ENCODE measurements around the gene EIF2D.

EIF2D gene

GRCh38 chr1:206557636-206558473 is 54.4 kb downstream of the EIF2D start:
- Histone ChIP-seq H3K4me3 (ENCODE audit: low read depth, low read length) (peak overlapping the region; percentile 65), H3K4me1 (peaks cover 7% of the 10 kb centered on the region), H3K79me2 (no peaks in the 10 kb centered on the region), H3K27ac (no peak overlapping the region), H3K9me3 (ENCODE audit: control insufficient read depth, low read length) (no peaks in the 10 kb centered on the region), H3K9ac (no peak overlapping the region), H3K27me3 (ENCODE audit: control insufficient read depth, insufficient read depth, low read length) (no peaks in the 10 kb centered on the region), H3K4me2 (ENCODE audit: low read length) (peak overlapping the region; percentile 68), H3K36me3 (ENCODE audit: control insufficient read depth, insufficient read depth, low read length) (no peaks in the 10 kb centered on the region), H2AFZ (peak overlapping the region; percentile 73)
- no peak for TF ChIP-seq CTCF (IDR thresholded peaks at IDR 0.05)

GRCh38 chr1:206556750-206557635 is 55.3 kb downstream of the EIF2D start:
- no peaks in the 10 kb centered on the region for H3K9me3 ChIP-seq (ENCODE audit: control insufficient read depth, low read length)
- H3K27ac ChIP-seq, result no peak overlapping the region
- H3K36me3 ChIP-seq (ENCODE audit: control insufficient read depth, insufficient read depth, low read length), result no peaks in the 10 kb centered on the region
- H3K27me3 ChIP-seq (ENCODE audit: control insufficient read depth, insufficient read depth, low read length), result no peaks in the 10 kb centered on the region
- H3K4me3 ChIP-seq (ENCODE audit: low read depth, low read length), result peak overlapping the region; percentile 65
- no peak overlapping the region for H3K9ac ChIP-seq
- H2AFZ ChIP-seq, result peak overlapping the region; percentile 73
- peaks cover 7% of the 10 kb centered on the region for H3K4me1 ChIP-seq
- no peaks in the 10 kb centered on the region for H3K79me2 ChIP-seq
- peak overlapping the region; percentile 68 for H3K4me2 ChIP-seq (ENCODE audit: low read length)
- TF ChIP-seq CTCF (IDR thresholded peaks at IDR 0.05), result no peak

GRCh38 chr1:206556047-206556749 is 56.1 kb downstream of the EIF2D start:
- no peak overlapping the region for H2AFZ ChIP-seq
- peak overlapping the region; percentile 68 for H3K4me2 ChIP-seq (ENCODE audit: low read length)
- no peaks in the 10 kb centered on the region for H3K9me3 ChIP-seq (ENCODE audit: control insufficient read depth, low read length)
- H3K27ac ChIP-seq, result no peak overlapping the region
- no peak overlapping the region for H3K9ac ChIP-seq
- H3K36me3 ChIP-seq (ENCODE audit: control insufficient read depth, insufficient read depth, low read length), result no peaks in the 10 kb centered on the region
- no peaks in the 10 kb centered on the region for H3K79me2 ChIP-seq
- peaks cover 7% of the 10 kb centered on the region for H3K4me1 ChIP-seq
- peak overlapping the region; percentile 65 for H3K4me3 ChIP-seq (ENCODE audit: low read depth, low read length)
- H3K27me3 ChIP-seq (ENCODE audit: control insufficient read depth, insufficient read depth, low read length), result no peaks in the 10 kb centered on the region
- no peak for TF ChIP-seq CTCF (IDR thresholded peaks at IDR 0.05)

GRCh38 chr1:206555473-206555935 is 56.8 kb downstream of the EIF2D start:
- TF ChIP-seq CTCF (IDR thresholded peaks at IDR 0.05), result no peak
- Histone ChIP-seq H3K79me2 (no peaks in the 10 kb centered on the region), H3K27me3 (ENCODE audit: control insufficient read depth, insufficient read depth, low read length) (no peaks in the 10 kb centered on the region), H3K4me1 (peaks cover 7% of the 10 kb centered on the region), H3K27ac (no peak overlapping the region), H2AFZ (no peak overlapping the region), H3K4me3 (ENCODE audit: low read depth, low read length) (no peak overlapping the region), H3K9ac (no peak overlapping the region), H3K36me3 (ENCODE audit: control insufficient read depth, insufficient read depth, low read length) (no peaks in the 10 kb centered on the region), H3K9me3 (ENCODE audit: control insufficient read depth, low read length) (no peaks in the 10 kb centered on the region), H3K4me2 (ENCODE audit: low read length) (no peak overlapping the region)

All from parathyroid adenoma (tissue), 2 donors.